ENCODE measurements around the gene DLG2. TPM values are rescaled to one million over a fixed set of nuclear protein-coding genes. Genes with fewer than 3 reads are reported as not detected.

The DLG2 gene
- polyA plus RNA-seq, 3 donors, result 0.24 to 0.39 TPM; not detected in 1

DNA sequence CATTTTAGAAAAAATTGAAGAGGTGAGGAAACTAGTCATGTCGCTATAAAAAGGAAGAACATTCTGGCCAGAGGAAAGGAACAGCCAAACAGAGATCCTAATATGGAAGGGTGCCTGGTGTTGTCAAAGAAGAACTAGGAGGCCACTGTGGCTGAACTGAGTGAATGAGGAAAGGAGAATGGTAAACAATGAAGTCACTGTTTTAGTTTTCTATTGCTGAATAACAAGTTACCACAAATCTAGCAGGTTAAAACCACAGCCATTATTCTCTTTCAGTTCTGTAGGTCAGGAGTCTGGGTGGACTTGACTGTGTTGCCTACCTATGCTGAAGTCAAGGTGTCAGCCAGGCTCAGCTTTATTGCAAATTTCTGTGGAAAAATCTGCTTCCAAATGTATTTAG, 1791.7 kb downstream of the DLG2 start:
- Histone ChIP-seq H3K9me3 (replicated peaks in 1 of 2; ENCODE audit: control insufficient read depth in 1 of 2, insufficient read depth in 1 of 2, low read length in 2 of 2) (no peaks in the 10 kb centered on the region), H3K36me3 (replicated peaks in 1 of 2; ENCODE audit: control insufficient read depth in 1 of 2, insufficient read depth in 2 of 2, low read length in 2 of 2) (no peaks in the 10 kb centered on the region), H2AFZ (ENCODE audit: insufficient read depth, low read depth, low read length, poor library complexity, severe bottlenecking) (no peak overlapping the region), H3K4me2 (replicated peaks; ENCODE audit: extremely low read depth, low read length, poor library complexity, severe bottlenecking) (no peak overlapping the region), H3K27me3 (ENCODE audit: control insufficient read depth in 2 of 2, insufficient read depth in 2 of 2, low read length in 2 of 2) (no peaks in the 10 kb centered on the region), H4K20me1 (ENCODE audit: insufficient read depth, low read length) (no peaks in the 10 kb centered on the region), H3K79me2 (ENCODE audit: insufficient read depth, low read length) (no peaks in the 10 kb centered on the region), H3K27ac (ENCODE audit: low read depth in 1 of 2, low read length in 2 of 2) (no peak overlapping the region), H3K4me1 (ENCODE audit: control insufficient read depth in 1 of 2, insufficient read depth in 2 of 2, low read length in 2 of 2) (no peaks in the 10 kb centered on the region), H3K9ac (ENCODE audit: insufficient read depth, low read length, poor library complexity, severe bottlenecking) (no peak overlapping the region), H3K4me3 (replicated peaks in 1 of 3; ENCODE audit: low read depth in 2 of 3, low read length in 3 of 3) (no peak overlapping the region)
- Mint-ChIP-seq H3K27ac (no peak overlapping the region), H3K4me3 (no peak overlapping the region), H3K27me3 (ENCODE audit: low read depth in 3 of 3) (peaks cover 1 to 4% (median 3%) of the 10 kb centered on the region in 3 donors), H3K36me3 (no peaks in the 10 kb centered on the region), H3K4me1 (no peaks in the 10 kb centered on the region), H3K9me3 (no peaks in the 10 kb centered on the region)
- WGBS (ENCODE audit: insufficient coverage), result 25% methylated on average over 1 of the region's 1 CpG
- intact Hi-C loops (cut with micrococcal nuclease), result no loop called here
- TF ChIP-seq, protein P1, sequence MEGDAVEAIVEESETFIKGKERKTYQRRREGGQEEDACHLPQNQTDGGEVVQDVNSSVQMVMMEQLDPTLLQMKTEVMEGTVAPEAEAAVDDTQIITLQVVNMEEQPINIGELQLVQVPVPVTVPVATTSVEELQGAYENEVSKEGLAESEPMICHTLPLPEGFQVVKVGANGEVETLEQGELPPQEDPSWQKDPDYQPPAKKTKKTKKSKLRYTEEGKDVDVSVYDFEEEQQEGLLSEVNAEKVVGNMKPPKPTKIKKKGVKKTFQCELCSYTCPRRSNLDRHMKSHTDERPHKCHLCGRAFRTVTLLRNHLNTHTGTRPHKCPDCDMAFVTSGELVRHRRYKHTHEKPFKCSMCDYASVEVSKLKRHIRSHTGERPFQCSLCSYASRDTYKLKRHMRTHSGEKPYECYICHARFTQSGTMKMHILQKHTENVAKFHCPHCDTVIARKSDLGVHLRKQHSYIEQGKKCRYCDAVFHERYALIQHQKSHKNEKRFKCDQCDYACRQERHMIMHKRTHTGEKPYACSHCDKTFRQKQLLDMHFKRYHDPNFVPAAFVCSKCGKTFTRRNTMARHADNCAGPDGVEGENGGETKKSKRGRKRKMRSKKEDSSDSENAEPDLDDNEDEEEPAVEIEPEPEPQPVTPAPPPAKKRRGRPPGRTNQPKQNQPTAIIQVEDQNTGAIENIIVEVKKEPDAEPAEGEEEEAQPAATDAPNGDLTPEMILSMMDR (IDR thresholded peaks at IDR 0.05), result no peak
- no peak for DNase-seq

DNA sequence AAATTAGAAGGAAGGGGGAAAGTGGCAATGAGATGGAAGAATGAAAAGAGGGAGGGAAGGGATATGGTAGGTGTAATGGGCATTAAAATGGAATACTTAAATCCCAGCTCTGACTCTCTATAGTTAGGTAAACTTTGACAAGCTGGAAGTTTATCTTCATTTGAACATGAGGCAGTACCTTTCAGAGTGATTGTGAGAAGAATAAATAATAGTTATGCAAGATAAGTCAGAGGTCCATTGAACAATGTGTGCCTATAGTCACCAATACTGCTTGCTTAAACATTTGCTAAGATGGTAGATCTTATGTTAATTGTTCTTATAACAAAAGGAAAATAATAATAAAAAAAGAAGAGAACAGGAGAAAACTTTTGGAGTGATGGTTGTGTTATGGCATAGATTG, 1795.2 kb downstream of the DLG2 start:
- Mint-ChIP-seq H3K27me3 (ENCODE audit: low read depth in 3 of 3) (peaks cover 0 to 5% (median 1%) of the 10 kb centered on the region in 3 donors), H3K4me1 (no peaks in the 10 kb centered on the region), H3K27ac (no peak overlapping the region), H3K36me3 (no peaks in the 10 kb centered on the region), H3K4me3 (no peak overlapping the region), H3K9me3 (no peaks in the 10 kb centered on the region)
- no peaks in the 10 kb centered on the region for H3K9me3 ChIP-seq (replicated peaks in 1 of 2; ENCODE audit: control insufficient read depth in 1 of 2, insufficient read depth in 1 of 2, low read length in 2 of 2)
- H2AFZ ChIP-seq (ENCODE audit: insufficient read depth, low read depth, low read length, poor library complexity, severe bottlenecking), result no peak overlapping the region
- H3K27me3 ChIP-seq (ENCODE audit: control insufficient read depth in 2 of 2, insufficient read depth in 2 of 2, low read length in 2 of 2), result no peaks in the 10 kb centered on the region
- no peaks in the 10 kb centered on the region for H4K20me1 ChIP-seq (ENCODE audit: insufficient read depth, low read length)
- H3K27ac ChIP-seq (ENCODE audit: low read depth in 1 of 2, low read length in 2 of 2), result no peak overlapping the region
- H3K4me1 ChIP-seq (ENCODE audit: control insufficient read depth in 1 of 2, insufficient read depth in 2 of 2, low read length in 2 of 2), result no peaks in the 10 kb centered on the region
- H3K4me2 ChIP-seq (replicated peaks; ENCODE audit: extremely low read depth, low read length, poor library complexity, severe bottlenecking), result no peak overlapping the region
- no peaks in the 10 kb centered on the region for H3K36me3 ChIP-seq (replicated peaks in 1 of 2; ENCODE audit: control insufficient read depth in 1 of 2, insufficient read depth in 2 of 2, low read length in 2 of 2)
- DNase-seq, result no peak
- no peak overlapping the region for H3K4me3 ChIP-seq (replicated peaks in 1 of 3; ENCODE audit: low read depth in 2 of 3, low read length in 3 of 3)
- intact Hi-C loops (cut with micrococcal nuclease), result no loop called here
- no peaks in the 10 kb centered on the region for H3K79me2 ChIP-seq (ENCODE audit: insufficient read depth, low read length)
- TF ChIP-seq, protein P1 (IDR thresholded peaks at IDR 0.05), result no peak
- H3K9ac ChIP-seq (ENCODE audit: insufficient read depth, low read length, poor library complexity, severe bottlenecking), result no peak overlapping the region

All from CD14-positive monocyte (primary cell).